ENCODE data around the gene ETS1. TPM values are rescaled to one million over a fixed set of nuclear protein-coding genes. Genes with fewer than 3 reads are reported as not detected.

The ETS1 gene
- total RNA-seq, 4 donors from 2014 or later = 16.8 to 24.9 (median 21.8) TPM

- Histone ChIP-seq H3K36me3 (no peaks in the 10 kb centered on the region), H3K9me3 (no peaks in the 10 kb centered on the region), H3K27ac (peak overlapping the region in 1 of 4 donors; percentile 22), H3K27me3 (no peaks in the 10 kb centered on the region), H3K4me3 (no peak overlapping the region), H3K4me1 (peaks cover 11 to 34% of the 10 kb centered on the region in 2 donors)
- TF ChIP-seq POLR2A (IDR thresholded peaks at IDR 0.05) (no peak), CTCF (IDR thresholded peaks at IDR 0.05 in 4 of 5, conservative IDR thresholded peaks at IDR 0.05 in 1 of 5) (no peak)
- intact Hi-C loops (cut with DNase I; ENCODE audit: low total_unique reads) (no loop called here), in situ Hi-C loops (cut with MboI; ENCODE audit: low sequenced_read_pairs in 4 of 4) (no loop called here)
- ATAC-seq (no peak), DNase-seq (no peak)
These were observed 175.5 kb downstream of the ETS1 start for GRCh38 chr11:128411812-128412211.

- DNase-seq (no peak), ATAC-seq (no peak)
- Histone ChIP-seq H3K27me3 (no peaks in the 10 kb centered on the region), H3K27ac (no peak overlapping the region), H3K9me3 (no peaks in the 10 kb centered on the region), H3K36me3 (no peaks in the 10 kb centered on the region), H3K4me1 (peaks cover 9 to 35% of the 10 kb centered on the region in 2 donors), H3K4me3 (no peak overlapping the region)
- intact Hi-C loops (cut with DNase I; ENCODE audit: low total_unique reads) (no loop called here), in situ Hi-C loops (cut with MboI; ENCODE audit: low sequenced_read_pairs in 4 of 4) (no loop called here)
- TF ChIP-seq POLR2A (IDR thresholded peaks at IDR 0.05) (no peak), CTCF (IDR thresholded peaks at IDR 0.05 in 4 of 5, conservative IDR thresholded peaks at IDR 0.05 in 1 of 5) (no peak)
These were observed 176.2 kb downstream of the ETS1 start for GRCh38 chr11:128411150-128411549.

- ATAC-seq = no peak
These were observed 177.9 kb downstream of the ETS1 start for GRCh38 chr11:128409476-128409875.

More at GRCh38 chr11:128409476-128409875, 177.9 kb downstream of the ETS1 start:
- intact Hi-C loops (cut with DNase I; ENCODE audit: low total_unique reads) (no loop called here), in situ Hi-C loops (cut with MboI; ENCODE audit: low sequenced_read_pairs in 4 of 4) (no loop called here)
- no peaks in the 10 kb centered on the region for H3K9me3 ChIP-seq
- H3K27ac ChIP-seq = no peak overlapping the region
- H3K27me3 ChIP-seq = no peaks in the 10 kb centered on the region
- H3K4me1 ChIP-seq = peaks cover 20 to 30% of the 10 kb centered on the region in 2 donors
- no peak overlapping the region for H3K4me3 ChIP-seq
- no peak for DNase-seq
- TF ChIP-seq CTCF (IDR thresholded peaks at IDR 0.05 in 4 of 5, conservative IDR thresholded peaks at IDR 0.05 in 1 of 5) (no peak), POLR2A (IDR thresholded peaks at IDR 0.05) (no peak)
- H3K36me3 ChIP-seq = no peaks in the 10 kb centered on the region

Small RNAs within 50 kb of the gene (microRNA-seq; reads per million reads assigned to microRNA genes)
- 0 reads per million in 2 donors for gene MIR6090 (ENCODE audit: borderline replicate concordance in 2 of 2)

Other genes starting within 250 kb of the ETS1 start
- gene FLI1, start 106.5 kb upstream of the ETS1 start, total RNA-seq = 10 to 100 TPM in 2 of 4 donors, 1 to 10 TPM in 2; 8.4 to 16.5 (median 10.1) TPM

Data from gastrocnemius medialis (tissue), 4 donors.